GM23338 (cell line): ENCODE measurements around the gene SUPT7L.

ENCODE experiments used
- CTCF ChIP-seq, 2 experiments: fragments of 200-600 bp in 1 of 2; sonication (generic) in 1 of 2; conservative IDR thresholded peaks; 2 replicates each; pipeline versions ENCODE4 v1.5.1 to v1.6.1; 2016 to 2017; ENCODE audit warnings: antibody characterized with exemption in 2 of 2, low read depth in 2 of 2, mild to moderate bottlenecking in 2 of 2, moderate library complexity in 1 of 2
- EZH2 ChIP-seq: fragments of 200-600 bp; sonication (generic); IDR thresholded peaks from one replicate; pipeline ENCODE4 v1.8.0; 2017; ENCODE audit warnings: antibody characterized with exemption, mild to moderate bottlenecking, low read depth; ENCODE audit not compliant: unreplicated experiment
- EZH2phosphoT487 ChIP-seq: fragments of 200-600 bp; sonication (generic); IDR thresholded peaks from one replicate; pipeline ENCODE4 v1.8.1; 2018; ENCODE audit warnings: antibody characterized with exemption; ENCODE audit not compliant: unreplicated experiment
- JUNB ChIP-seq: IDR thresholded peaks from one replicate; pipeline ENCODE4 v1.6.1; 2016; ENCODE audit warnings: antibody characterized with exemption; ENCODE audit not compliant: unreplicated experiment
- POLR2AphosphoS5 ChIP-seq: IDR thresholded peaks from 2 replicates; pipeline ENCODE4 v1.6.1; 2016; ENCODE audit warnings: antibody characterized with exemption, low read depth
- REST ChIP-seq: IDR thresholded peaks from one replicate; pipeline ENCODE4 v1.6.1; 2018; ENCODE audit warnings: antibody characterized with exemption; ENCODE audit not compliant: unreplicated experiment
- STAT1 ChIP-seq: IDR thresholded peaks from one replicate; pipeline ENCODE4 v1.6.1; 2016; ENCODE audit warnings: antibody characterized with exemption; ENCODE audit not compliant: unreplicated experiment

- TF ChIP-seq CTCF (conservative IDR thresholded peaks at IDR 0.05; ENCODE audit: low read depth in 2 of 2) (no peak), JUNB (no peak), STAT1 (no peak), EZH2 (no peak), POLR2AphosphoS5 (no peak), EZH2phosphoT487 (no peak), REST (no peak)
These were observed 26.6 kb upstream of the SUPT7L start for GRCh38 chr2:27690052-27690451.
